ENCODE results near the gene JUNB. TPM values are rescaled to one million over a fixed set of nuclear protein-coding genes. Genes with fewer than 3 reads are reported as not detected.

JUNB gene
- total and polyA plus RNA-seq, 10 of the 15 experiments (the other 5 are each of a cell fraction or from before 2014, with no cell fraction given): 0.55 to 144 (median 68.3) TPM

DNA sequence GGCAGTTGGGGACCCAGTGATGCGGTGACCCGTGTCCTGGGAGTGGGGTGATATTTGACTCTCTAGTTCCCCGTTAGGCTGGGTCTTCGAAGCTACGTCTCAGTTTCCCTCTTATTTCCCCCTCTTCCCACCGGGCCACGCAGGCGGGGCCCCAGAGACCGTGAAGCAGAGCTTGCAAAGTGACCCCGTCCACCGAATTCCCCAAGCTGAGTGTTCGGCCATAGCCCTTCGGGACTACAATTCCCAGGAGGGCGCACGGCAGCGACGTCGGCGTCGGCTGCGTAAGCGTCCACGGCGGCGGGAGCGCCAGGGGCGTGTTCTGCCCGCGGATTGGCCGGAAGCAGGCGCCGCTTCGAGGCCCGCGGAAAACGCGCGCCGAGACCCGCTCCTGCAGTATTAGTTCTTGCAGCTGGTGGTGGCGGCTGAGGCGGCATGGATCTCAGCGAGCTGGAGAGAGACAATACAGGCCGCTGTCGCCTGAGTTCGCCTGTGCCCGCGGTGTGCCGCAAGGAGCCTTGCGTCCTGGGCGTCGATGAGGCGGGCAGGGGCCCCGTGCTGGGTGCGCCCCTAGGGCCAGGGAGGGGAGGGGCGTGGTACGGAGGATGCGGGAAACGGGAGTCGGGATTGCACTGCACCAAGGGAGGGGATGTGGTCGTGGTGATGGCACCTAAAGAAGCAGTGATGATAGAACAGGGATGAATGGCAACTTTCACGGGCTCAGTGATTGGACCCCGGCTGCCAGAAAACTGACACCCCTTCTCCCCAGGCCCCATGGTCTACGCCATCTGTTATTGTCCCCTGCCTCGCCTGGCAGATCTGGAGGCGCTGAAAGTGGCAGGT lies 15.2 kb downstream of the JUNB start, which contains the start of gene RNASEH2A (continued):
- TF ChIP-seq GABPA (IDR thresholded peaks at IDR 0.05; ENCODE audit: low read depth) (no peak), ETV6 (conservative IDR thresholded peaks at IDR 0.05 in 1 of 2, IDR thresholded peaks at IDR 0.05 in 1 of 2; ENCODE audit: borderline replicate concordance in 1 of 2, low read depth in 1 of 2) (no peak), NFYA (IDR thresholded peaks at IDR 0.05; ENCODE audit: borderline replicate concordance, low read depth, low read length) (no peak), NR2F1 (conservative IDR thresholded peaks at IDR 0.05) (peak; percentile 94), MTA2 (IDR thresholded peaks at IDR 0.05; ENCODE audit: low read depth) (no peak), ZNF622 (IDR thresholded peaks at IDR 0.05) (no peak), RBBP5 (conservative IDR thresholded peaks at IDR 0.05) (no peak), POLR2A (IDR thresholded peaks at IDR 0.05; ENCODE audit: low read depth, low read length) (peak; percentile 91), JUNB (IDR thresholded peaks at IDR 0.05) (no peak), DPF2 (IDR thresholded peaks at IDR 0.05) (peak; percentile 43; the same call in 1 of the 2 replicates), TCF12 (IDR thresholded peaks at IDR 0.05; ENCODE audit: low read depth, low read length) (no peak), KDM1A (IDR thresholded peaks at IDR 0.05; ENCODE audit: borderline replicate concordance) (no peak), ZNF24 (IDR thresholded peaks at IDR 0.05) (no peak), SP1 (IDR thresholded peaks at IDR 0.05; ENCODE audit: low read depth, low read length) (peak; percentile 61), NFIC (IDR thresholded peaks at IDR 0.05; ENCODE audit: low read depth, low read length) (no peak), SIX5 (IDR thresholded peaks at IDR 0.05; ENCODE audit: low read depth, low read length, severe bottlenecking) (peak; percentile 95), IRF4 (IDR thresholded peaks at IDR 0.05; ENCODE audit: low read depth, low read length) (no peak)
- TF ChIP-seq, protein P1, sequence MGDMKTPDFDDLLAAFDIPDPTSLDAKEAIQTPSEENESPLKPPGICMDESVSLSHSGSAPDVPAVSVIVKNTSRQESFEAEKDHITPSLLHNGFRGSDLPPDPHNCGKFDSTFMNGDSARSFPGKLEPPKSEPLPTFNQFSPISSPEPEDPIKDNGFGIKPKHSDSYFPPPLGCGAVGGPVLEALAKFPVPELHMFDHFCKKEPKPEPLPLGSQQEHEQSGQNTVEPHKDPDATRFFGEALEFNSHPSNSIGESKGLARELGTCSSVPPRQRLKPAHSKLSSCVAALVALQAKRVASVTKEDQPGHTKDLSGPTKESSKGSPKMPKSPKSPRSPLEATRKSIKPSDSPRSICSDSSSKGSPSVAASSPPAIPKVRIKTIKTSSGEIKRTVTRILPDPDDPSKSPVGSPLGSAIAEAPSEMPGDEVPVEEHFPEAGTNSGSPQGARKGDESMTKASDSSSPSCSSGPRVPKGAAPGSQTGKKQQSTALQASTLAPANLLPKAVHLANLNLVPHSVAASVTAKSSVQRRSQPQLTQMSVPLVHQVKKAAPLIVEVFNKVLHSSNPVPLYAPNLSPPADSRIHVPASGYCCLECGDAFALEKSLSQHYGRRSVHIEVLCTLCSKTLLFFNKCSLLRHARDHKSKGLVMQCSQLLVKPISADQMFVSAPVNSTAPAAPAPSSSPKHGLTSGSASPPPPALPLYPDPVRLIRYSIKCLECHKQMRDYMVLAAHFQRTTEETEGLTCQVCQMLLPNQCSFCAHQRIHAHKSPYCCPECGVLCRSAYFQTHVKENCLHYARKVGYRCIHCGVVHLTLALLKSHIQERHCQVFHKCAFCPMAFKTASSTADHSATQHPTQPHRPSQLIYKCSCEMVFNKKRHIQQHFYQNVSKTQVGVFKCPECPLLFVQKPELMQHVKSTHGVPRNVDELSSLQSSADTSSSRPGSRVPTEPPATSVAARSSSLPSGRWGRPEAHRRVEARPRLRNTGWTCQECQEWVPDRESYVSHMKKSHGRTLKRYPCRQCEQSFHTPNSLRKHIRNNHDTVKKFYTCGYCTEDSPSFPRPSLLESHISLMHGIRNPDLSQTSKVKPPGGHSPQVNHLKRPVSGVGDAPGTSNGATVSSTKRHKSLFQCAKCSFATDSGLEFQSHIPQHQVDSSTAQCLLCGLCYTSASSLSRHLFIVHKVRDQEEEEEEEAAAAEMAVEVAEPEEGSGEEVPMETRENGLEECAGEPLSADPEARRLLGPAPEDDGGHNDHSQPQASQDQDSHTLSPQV (IDR thresholded peaks at IDR 0.05): no peak
- TF ChIP-seq, protein P2, sequence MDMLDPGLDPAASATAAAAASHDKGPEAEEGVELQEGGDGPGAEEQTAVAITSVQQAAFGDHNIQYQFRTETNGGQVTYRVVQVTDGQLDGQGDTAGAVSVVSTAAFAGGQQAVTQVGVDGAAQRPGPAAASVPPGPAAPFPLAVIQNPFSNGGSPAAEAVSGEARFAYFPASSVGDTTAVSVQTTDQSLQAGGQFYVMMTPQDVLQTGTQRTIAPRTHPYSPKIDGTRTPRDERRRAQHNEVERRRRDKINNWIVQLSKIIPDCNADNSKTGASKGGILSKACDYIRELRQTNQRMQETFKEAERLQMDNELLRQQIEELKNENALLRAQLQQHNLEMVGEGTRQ (IDR thresholded peaks at IDR 0.05; ENCODE audit: borderline replicate concordance, low read depth, low read length): no peak
- TF ChIP-seq, protein P3, sequence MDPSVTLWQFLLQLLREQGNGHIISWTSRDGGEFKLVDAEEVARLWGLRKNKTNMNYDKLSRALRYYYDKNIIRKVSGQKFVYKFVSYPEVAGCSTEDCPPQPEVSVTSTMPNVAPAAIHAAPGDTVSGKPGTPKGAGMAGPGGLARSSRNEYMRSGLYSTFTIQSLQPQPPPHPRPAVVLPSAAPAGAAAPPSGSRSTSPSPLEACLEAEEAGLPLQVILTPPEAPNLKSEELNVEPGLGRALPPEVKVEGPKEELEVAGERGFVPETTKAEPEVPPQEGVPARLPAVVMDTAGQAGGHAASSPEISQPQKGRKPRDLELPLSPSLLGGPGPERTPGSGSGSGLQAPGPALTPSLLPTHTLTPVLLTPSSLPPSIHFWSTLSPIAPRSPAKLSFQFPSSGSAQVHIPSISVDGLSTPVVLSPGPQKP (IDR thresholded peaks at IDR 0.05; ENCODE audit: low read depth, low read length): peak; percentile 50; the same call in 1 of the 2 replicates
- TF ChIP-seq, protein P4, sequence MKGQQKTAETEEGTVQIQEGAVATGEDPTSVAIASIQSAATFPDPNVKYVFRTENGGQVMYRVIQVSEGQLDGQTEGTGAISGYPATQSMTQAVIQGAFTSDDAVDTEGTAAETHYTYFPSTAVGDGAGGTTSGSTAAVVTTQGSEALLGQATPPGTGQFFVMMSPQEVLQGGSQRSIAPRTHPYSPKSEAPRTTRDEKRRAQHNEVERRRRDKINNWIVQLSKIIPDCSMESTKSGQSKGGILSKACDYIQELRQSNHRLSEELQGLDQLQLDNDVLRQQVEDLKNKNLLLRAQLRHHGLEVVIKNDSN (IDR thresholded peaks at IDR 0.05; ENCODE audit: borderline replicate concordance, extremely low read length, insufficient read depth, low read depth, low read length): no peak

Data from GM12878 (cell line).